ENCODE measurements around the gene SCN1B. TPM values are rescaled to one million over a fixed set of nuclear protein-coding genes. Genes with fewer than 3 reads are reported as not detected.

Gene SCN1B
- total and polyA plus RNA-seq, 8 donors = 2.9 to 15.1 (median 5.7) TPM

- Histone ChIP-seq H3K4me3 (no peak overlapping the region), H3K4me1 (peaks cover 14 to 21% (median 17%) of the 10 kb centered on the region in 3 donors), H3K27ac (no peak overlapping the region), H3K27me3 (no peaks in the 10 kb centered on the region), H3K9me3 (no peaks in the 10 kb centered on the region), H3K36me3 (no peaks in the 10 kb centered on the region)
- intact Hi-C loops (cut with DNase I) = no loop called here
- TF ChIP-seq, protein P1, sequence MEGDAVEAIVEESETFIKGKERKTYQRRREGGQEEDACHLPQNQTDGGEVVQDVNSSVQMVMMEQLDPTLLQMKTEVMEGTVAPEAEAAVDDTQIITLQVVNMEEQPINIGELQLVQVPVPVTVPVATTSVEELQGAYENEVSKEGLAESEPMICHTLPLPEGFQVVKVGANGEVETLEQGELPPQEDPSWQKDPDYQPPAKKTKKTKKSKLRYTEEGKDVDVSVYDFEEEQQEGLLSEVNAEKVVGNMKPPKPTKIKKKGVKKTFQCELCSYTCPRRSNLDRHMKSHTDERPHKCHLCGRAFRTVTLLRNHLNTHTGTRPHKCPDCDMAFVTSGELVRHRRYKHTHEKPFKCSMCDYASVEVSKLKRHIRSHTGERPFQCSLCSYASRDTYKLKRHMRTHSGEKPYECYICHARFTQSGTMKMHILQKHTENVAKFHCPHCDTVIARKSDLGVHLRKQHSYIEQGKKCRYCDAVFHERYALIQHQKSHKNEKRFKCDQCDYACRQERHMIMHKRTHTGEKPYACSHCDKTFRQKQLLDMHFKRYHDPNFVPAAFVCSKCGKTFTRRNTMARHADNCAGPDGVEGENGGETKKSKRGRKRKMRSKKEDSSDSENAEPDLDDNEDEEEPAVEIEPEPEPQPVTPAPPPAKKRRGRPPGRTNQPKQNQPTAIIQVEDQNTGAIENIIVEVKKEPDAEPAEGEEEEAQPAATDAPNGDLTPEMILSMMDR (IDR thresholded peaks at IDR 0.05) = no peak
- 81 to 85% methylated on average over 8 of the region's 8 CpGs for WGBS, 2 donors
- no peak for ATAC-seq
- FAIRE-seq = no peak
- DNase-seq = no peak
These were observed 22.4 kb downstream of the SCN1B start for GRCh38 chr19:35052599-35053190.

DNA sequence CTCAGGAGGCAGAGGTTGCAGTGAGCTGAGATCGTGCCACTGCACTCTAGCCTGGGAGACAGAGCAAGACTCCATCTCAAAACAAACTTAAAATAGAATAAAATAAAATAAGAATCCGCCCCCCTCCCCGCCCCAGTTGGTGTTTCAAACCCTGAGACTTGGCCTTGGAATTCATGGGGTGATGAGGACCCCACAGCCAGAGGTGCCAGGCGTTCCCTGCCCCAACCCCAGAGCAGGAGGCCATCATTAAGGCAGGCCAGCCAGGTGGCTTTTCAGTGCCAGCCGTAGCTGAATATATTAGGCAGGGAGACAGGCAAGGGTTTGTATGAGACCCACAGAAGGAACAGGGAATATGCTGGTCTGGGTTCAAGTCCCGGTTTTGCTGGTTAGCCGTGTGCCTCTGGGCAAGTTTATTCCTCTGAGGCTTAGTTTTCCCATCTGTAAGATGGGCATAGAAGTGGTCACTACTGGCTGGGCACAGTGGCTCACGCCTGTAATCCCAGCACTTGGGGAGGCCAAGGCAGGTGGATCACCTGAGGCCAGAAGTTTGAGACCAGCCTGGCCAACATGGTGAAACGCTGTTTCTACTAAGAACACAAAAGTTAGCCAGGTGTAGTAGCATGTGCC, 23.5 kb downstream of the SCN1B start:
- no peak for FAIRE-seq
- Histone ChIP-seq H3K4me3 (no peak overlapping the region), H3K36me3 (no peaks in the 10 kb centered on the region), H3K4me1 (peaks cover 9 to 10% (median 9%) of the 10 kb centered on the region in 3 donors), H3K9me3 (no peaks in the 10 kb centered on the region), H3K27me3 (no peaks in the 10 kb centered on the region), H3K27ac (no peak overlapping the region)
- WGBS, 2 donors = 85 to 87% methylated on average over 9 of the region's 9 CpGs
- intact Hi-C loops (cut with DNase I) = no loop called here
- peak in 2 of 6 donors; percentile 0 to 29 for DNase-seq
- TF ChIP-seq, protein P1 (IDR thresholded peaks at IDR 0.05) = no peak
- no peak for ATAC-seq

DNA sequence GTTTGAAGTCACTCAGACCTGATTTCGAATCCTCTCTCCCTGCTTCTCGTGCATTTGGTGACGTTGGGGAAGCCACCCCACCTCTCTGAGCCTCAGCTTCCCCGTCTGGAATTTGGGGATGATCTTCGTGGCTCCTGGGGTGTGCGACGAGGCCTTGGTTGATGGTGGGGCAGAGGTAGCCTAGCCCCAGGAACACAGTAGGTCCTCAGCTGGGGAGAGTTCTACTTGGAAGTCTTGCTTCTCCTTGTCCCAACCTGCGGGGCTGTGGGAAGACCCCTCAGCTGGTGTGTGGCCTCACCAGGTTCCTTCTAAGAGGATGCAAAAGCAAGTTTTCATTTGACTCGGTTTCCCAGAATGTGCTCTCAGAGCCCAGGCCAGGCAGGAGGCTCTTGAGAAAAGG, 24.4 kb downstream of the SCN1B start:
- intact Hi-C loops (cut with DNase I) = no loop called here
- peak in 1 of 6 donors; percentile 3 for DNase-seq
- WGBS, 2 donors = 95 to 99% methylated on average over 9 of the region's 9 CpGs
- no peak for FAIRE-seq
- TF ChIP-seq, protein P1 (IDR thresholded peaks at IDR 0.05) = no peak
- Histone ChIP-seq H3K36me3 (no peaks in the 10 kb centered on the region), H3K4me1 (peaks cover 3 to 4% (median 3%) of the 10 kb centered on the region in 3 donors), H3K9me3 (no peaks in the 10 kb centered on the region), H3K4me3 (no peak overlapping the region), H3K27ac (no peak overlapping the region), H3K27me3 (no peaks in the 10 kb centered on the region)
- ATAC-seq = no peak

DNA sequence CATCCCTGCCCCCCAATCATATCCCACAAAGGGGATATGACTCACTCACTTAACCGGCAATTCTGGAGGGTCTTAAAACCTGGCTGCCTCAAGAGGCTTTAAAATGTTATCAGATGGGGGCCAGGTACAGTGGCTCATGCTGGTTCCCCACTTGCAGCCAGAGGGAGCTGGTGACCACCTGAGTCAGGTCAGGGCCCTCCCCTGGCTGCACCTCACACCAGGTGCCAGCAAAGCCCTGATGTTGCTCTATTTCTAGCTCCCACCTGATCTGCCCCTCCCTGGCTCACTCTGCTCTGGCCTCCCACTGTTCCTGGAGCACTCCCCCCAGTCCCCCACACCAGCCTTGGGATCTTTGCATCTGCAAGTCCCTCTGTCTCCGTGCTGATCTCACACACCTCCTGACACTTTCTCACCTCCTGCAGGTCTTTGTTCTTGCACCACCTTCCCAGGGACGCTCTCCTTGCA, 25.5 kb downstream of the SCN1B start:
- 59 to 64% methylated on average over 3 of the region's 3 CpGs for WGBS, 2 donors
- Histone ChIP-seq H3K4me1 (no peaks in the 10 kb centered on the region), H3K36me3 (no peaks in the 10 kb centered on the region), H3K9me3 (no peaks in the 10 kb centered on the region), H3K27me3 (no peaks in the 10 kb centered on the region), H3K27ac (no peak overlapping the region), H3K4me3 (no peak overlapping the region)
- ATAC-seq (peak in 3 of 4 donors; percentile 55 to 75 (median 63)), FAIRE-seq (no peak), DNase-seq (peak in 1 of 6 donors; percentile 18)
- TF ChIP-seq, protein P1 (IDR thresholded peaks at IDR 0.05) = no peak
- intact Hi-C loops (cut with DNase I) = no loop called here

DNA sequence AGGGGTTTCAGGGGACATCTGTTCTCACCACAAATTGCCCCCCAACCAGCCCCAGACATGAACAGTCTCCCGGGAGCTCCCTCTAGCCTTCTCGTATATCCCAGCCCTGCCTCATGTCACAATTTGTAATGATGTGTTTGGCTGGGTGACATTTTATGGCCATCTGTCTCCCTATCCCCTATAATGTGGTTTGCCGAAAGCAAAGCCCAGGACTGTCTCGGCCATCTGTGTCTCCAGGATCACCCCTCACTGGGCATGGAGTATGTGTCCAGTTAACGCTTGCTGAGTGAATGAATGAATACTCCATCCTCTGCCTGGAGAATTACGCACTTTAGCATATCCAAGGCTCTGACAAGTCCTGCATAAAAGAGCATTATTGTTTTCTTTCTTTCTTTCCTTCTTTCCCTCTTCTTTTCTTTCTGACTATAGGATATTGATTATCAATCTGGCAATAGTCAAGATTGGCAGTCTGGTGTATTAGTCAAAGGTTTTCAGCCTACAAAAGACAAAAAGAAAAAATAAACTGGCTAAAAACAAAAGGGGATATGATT, 26.3 kb downstream of the SCN1B start:
- DNase-seq (peak in 1 of 6 donors; percentile 2), FAIRE-seq (no peak), ATAC-seq (no peak)
- H3K27me3 ChIP-seq = no peaks in the 10 kb centered on the region
- TF ChIP-seq, protein P1 (IDR thresholded peaks at IDR 0.05) = no peak
- no peaks in the 10 kb centered on the region for H3K36me3 ChIP-seq
- H3K27ac ChIP-seq = no peak overlapping the region
- H3K4me3 ChIP-seq = no peak overlapping the region
- 85 to 87% methylated on average over 6 of the region's 6 CpGs for WGBS, 2 donors
- H3K9me3 ChIP-seq = no peaks in the 10 kb centered on the region
- H3K4me1 ChIP-seq = no peaks in the 10 kb centered on the region
- intact Hi-C loops (cut with DNase I) = no loop called here
